UCSD-AML1 (cell line): ENCODE measurements around the gene ETV4.
"Not testable (repeated sequence)": the region's sequence is repeated elsewhere in the genome, so short reads cannot be mapped to it uniquely, and the experiment has no call there.

Experiments used
- DNase-seq: peaks from one replicate; lab custom pipeline; 2025; ENCODE audit not compliant: unreplicated experiment; lab: John Stamatoyannopoulos, UW

ETV4 gene

DNA sequence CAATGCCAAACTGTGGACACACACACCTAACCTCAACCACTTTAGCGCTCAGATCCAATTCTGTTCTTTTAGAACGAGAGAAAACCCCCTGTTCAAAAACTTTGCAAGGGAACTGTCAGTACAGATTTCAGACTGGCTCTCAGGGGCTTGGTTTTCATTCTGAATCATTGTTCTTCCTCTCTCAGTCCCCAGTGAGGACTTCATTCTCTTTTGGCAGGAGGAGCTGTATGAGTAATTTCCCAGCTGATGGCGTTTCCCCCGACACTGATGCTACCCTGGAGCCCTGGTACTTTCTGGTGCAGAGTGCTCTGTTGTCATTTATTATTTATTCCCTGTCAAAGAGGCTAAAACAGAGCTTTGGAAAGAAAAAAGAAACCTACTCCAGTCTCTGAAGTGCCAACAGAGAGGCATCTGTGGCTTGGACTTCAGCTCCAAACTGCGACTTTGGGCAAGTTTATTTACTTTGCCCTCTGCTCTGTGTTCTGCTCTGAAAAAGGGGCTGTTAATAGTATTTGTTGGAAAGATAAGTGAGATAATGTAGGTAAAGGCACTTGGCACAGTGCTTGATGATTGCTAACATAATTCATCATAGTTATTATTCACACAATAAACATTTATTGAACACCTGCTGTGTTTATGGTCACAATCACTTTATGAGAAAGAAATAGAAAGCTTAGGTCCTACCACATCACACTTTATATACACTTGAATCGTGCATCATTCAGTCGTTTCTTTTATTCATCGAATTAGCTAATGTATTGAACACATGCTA is 28.3 kb downstream of the ETV4 start:
- DNase-seq: no peak

DNA sequence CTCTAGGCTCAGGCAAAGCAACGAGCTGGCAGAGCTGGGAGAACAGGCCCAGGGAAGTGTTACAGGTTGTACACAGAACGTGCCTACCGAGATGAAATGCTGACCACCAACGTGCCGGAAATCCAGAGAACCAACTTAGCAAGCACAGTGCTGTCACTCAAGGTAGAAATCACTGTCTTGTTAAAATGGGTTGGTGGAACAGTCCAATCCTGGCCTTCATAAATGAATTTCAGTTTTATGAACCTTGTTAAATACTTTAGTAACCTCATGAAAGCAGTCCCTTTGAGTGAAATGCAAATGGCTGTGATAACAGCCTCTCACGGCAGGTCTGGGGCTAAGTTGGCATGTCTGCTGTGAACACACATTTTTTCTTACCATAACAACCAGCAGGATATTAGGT is 29.0 kb downstream of the ETV4 start:
- no peak for DNase-seq

DNA sequence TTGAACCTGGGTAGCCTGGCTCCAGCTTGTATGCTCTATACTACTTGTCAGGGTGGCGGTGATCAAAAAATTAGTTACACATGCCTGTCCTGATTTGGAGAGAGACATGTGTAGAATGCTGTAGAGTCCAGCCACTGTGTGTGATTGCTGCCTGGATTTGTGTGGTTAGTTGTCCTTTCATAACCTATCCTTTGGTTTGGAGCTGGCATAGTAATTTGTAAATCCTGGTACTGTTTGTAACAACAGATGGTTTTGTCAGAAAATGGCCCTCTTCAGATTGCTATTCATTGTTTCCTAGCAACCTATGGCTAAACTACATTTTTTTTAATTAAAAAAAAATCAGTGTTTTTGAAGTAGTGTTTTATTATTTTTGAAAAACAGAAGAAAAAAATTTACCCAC is 30.5 kb downstream of the ETV4 start:
- DNase-seq: no peak

DNA sequence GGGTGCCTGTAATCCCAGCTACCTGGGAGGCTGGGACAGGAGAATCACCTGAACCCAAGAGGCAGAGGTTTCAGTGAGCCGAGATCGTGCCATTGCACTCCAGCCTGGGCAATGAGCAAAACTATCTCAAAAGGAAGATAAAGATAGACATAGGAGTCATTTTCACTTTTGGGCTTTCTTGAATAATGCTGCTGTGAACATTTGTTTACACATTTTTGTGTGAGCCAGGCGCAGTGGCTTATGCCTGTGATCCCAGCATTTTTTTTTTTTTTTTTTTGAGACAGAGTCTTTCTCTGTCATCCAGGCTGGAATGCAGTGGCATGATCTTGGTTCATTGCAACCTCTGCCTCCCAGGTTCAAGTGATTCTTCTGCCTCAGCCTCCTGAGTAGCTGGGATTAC is 34.9 kb downstream of the ETV4 start:
- not testable (repeated sequence) for DNase-seq

DNA sequence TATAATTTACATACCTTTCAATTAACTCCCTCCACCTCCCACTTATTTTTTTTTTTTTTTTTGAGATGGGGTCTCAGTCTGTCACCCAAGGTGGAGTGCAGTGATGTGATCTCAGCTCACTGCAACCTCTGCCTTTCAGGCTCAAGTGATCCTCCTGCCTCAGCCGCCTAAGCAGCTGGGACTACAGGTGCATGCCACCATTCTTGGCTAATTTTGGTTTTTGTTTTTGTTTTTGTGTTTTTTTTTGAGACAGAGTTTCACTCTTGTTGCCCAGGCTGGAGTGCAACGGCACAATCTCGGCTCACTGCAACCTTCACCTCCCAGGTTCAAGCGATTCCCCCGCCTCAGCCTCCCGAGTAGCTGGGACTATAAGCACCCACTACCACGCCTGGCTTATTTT is 36.7 kb downstream of the ETV4 start:
- DNase-seq: not testable (repeated sequence)

DNA sequence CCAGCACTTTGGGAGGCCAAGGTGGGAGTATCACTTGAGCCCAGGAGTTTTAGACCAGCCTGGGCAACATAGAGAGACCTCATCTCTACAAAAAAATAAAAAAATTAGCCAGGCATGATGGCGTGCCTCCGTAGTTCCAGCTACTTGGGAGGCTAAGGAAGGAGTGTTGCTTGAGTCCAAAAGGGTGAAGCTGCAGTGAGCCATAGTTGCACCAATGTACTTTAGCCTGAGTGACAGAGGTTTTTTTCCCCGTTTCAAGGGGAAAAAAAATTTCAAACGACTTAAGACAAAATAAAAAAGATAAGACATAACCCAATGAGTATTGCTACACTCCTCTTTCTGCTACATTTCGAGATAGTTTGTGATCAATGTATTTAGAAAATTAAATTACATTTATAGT is 55.5 kb downstream of the ETV4 start:
- DNase-seq: no peak

DNA sequence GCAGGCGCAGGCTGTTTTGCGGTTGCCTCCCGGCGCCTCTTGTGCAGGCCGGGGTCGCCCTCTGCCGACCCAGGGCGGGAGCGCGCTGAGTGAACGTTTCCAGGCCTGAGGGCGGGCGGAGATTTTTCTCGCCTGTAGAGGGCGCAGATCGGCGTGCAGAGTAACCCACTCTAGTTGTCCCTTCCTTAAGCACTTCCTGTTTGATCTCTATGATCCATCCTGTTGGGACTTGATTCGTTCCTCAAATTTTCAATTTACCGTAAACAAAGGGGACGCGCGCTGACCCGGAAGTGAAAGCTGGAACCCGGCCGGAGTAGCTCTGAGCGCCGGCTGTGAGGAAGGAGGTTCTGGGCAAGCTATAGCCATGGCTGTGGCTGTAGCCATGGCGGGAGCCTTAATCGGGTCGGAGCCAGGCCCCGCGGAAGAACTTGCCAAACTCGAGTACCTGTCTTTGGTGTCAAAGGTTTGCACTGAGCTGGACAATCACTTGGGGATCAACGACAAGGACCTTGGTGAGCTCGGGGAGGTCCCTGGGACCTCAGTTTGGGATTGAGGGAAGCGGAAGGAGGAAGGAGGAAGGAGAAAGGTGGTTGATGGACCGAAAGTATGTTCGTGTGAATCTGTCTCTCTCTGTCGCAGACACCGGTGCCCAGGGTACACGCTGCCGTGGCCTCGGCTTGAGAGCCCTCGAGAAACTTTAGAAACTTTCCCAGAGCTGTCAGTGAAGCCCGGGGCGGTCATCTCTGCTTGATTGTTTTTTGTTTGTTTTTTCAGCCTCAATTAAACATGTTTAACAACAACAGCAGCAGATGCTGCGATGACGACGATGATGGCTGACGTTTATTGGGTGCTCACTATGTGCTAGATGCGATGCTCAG is 62.2 kb downstream of the ETV4 start, which contains the start of gene DHX8:
DHX8 (plus strand) TSS at position 302 of the 878 bp plus-strand sequence; CDS start at position 365, 63 bp downstream.
- DNase-seq: peak; percentile 99

DNA sequence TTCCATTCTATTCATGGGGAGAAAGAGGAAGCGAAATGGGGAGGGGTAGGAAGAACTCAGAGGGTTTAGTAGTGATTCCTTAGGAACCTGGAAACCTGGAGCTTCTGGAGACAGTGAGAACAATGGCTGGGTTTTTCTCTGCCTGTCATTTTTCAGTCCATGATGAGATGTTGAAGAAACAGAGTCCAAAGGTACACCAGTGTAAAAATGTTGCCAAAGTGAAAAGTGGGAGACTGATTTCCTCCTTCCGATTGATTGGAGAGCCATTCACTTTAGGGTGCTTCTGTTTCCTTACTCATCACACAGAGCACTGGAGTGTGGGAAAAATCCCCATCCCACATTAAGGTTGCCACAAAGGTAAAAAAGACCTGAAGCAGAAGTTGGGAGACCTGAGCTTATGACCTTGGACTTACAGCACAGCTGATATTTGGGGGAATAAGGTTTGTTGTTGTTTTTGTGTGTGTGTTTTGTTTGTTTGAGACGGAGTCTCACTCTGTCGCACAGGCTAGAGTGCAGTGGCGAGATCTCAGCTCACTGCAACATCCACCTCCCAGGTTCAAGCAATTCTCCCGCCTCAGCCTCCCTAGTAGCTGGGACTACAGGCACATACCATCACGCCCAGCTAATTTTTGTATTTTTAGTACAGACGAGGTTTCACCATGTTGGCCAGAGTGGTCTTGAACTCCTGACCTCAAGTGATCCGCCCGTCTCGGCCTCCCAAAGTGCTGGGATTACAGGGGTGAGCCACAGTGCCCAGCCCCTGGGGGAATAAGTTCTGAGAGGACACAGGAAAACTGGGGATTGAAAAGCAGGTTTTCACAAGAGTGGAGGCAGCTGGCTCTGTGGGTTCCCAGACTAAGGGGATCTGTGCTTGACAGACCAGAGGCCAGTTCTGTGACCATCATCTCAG is 63.8 kb downstream of the ETV4 start:
- no peak for DNase-seq

DNA sequence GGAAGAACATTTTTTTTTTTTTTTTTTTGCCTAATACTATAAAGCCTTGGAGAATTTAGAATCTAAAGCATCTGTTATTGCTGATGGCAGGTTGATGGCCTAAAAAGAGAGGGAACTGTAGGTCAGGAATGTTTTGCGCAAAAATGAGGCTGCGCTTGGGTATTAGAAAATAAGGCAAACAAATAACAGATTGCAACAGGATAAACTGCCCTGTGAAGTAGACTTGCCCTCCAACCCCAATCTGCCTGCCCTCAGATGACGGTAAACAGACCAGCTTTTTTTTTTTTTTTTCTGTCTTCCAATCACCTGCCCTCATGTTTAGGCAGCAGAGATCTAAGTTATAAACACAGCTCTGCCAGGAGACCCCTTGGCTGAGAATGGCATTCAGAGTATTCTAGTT is 66.2 kb downstream of the ETV4 start:
- no peak for DNase-seq
